HepG2 (cell line): ENCODE measurements around the gene NKX1-2. TPM values are rescaled to one million over a fixed set of nuclear protein-coding genes. Genes with fewer than 3 reads are reported as not detected.

Experiments
- ATAC-seq: fragments of 200-7000 bp; cut with Tn5 transposase; 3 replicates; pipeline ENCODE4 v1.9.1; 2020; ENCODE audit warnings: mild to moderate bottlenecking, moderate library complexity
- BruUV-seq: library from RNA; stranded (reverse); fragments of 400-500 nt; replicated peaks from 2 replicates; lab custom pipeline; 2021; lab: Mats Ljungman, UMichigan
- CTCF ChIA-PET: fragments of 300-600 bp; formaldehyde crosslinking; extraction: SDS; loops from one replicate; lab custom pipeline; 2021; ENCODE audit warnings: low total read pairs, inconsistent platforms, low intra/inter-chr PET ratio; lab: Yijun Ruan, JAX
- POLR2A ChIA-PET: fragments of 350-600 bp; sonication (Branson Sonifier 250); formaldehyde crosslinking; loops from one replicate; lab custom pipeline; 2020; ENCODE audit warnings: antibody characterized with exemption, inconsistent platforms; lab: Yijun Ruan, JAX
- DNase-seq: peaks from one replicate; pipeline ENCODE4 v3.0.0-alpha.2; 2015; ENCODE audit warnings: low spot score
- FAIRE-seq: peaks from 3 replicates; lab custom pipeline; 2011; peaks lifted over from hg19 to GRCh38; lab: Jason Lieb, UNC
- H2AFZ ChIP-seq: one replicate; pipeline ENCODE4 v1.6.1; 2011; ENCODE audit warnings: low read length, inconsistent platforms
- H3K27ac ChIP-seq: fragments of 300-600 bp; 3 replicates; pipeline ENCODE4 v1.8.0; 2011; ENCODE audit warnings: mixed run types, mild to moderate bottlenecking, mixed read lengths, low read length, inconsistent platforms; ENCODE audit not compliant: insufficient read depth; ENCODE audit errors: extremely low read length
- H3K27me3 ChIP-seq, 2 experiments: fragments of 200-600 bp in 1 of 2; 2 replicates in 1 of 2; 3 replicates in 1 of 2; pipeline versions ENCODE4 v1.6.0 to v1.8.0; 2011; ENCODE audit warnings: low read length in 2 of 2, mild to moderate bottlenecking in 2 of 2, moderate library complexity in 2 of 2, inconsistent platforms in 1 of 2; ENCODE audit not compliant: insufficient read depth in 2 of 2, control insufficient read depth in 1 of 2
- H3K36me3 ChIP-seq, 2 experiments: fragments of 200-600 bp in 1 of 2; replicated peaks in 1 of 2; 2 replicates in 1 of 2; 3 replicates in 1 of 2; pipeline versions ENCODE4 v1.5.1 to v1.8.0; 2011; ENCODE audit warnings: low read length in 2 of 2, inconsistent platforms in 1 of 2; ENCODE audit not compliant: insufficient read depth in 2 of 2, control insufficient read depth in 1 of 2
- H3K4me1 ChIP-seq: 2 replicates; pipeline ENCODE4 v1.5.1; 2012; ENCODE audit warnings: low read length, inconsistent platforms; ENCODE audit not compliant: insufficient read depth
- H3K4me2 ChIP-seq: 2 replicates; pipeline ENCODE4 v1.6.0; 2011; ENCODE audit warnings: low read depth, low read length, inconsistent platforms
- H3K4me3 ChIP-seq, 3 experiments: fragments of 200-600 bp in 1 of 3; sonication (generic), shearing (Covaris generic) in 1 of 3; replicated peaks in 1 of 3; 2 replicates each; pipeline ENCODE4 v1.5.1; 2011 to 2016; ENCODE audit warnings: low read length in 3 of 3, inconsistent platforms in 2 of 3, low read depth in 2 of 3, mild to moderate bottlenecking in 2 of 3, control low read depth in 1 of 3, mixed read lengths in 1 of 3; ENCODE audit not compliant: insufficient read depth in 1 of 3
- H3K79me2 ChIP-seq: one replicate; pipeline ENCODE4 v1.6.1; 2011; ENCODE audit warnings: low read length, inconsistent platforms; ENCODE audit not compliant: insufficient read depth
- H3K9ac ChIP-seq: 2 replicates; pipeline ENCODE4 v1.6.0; 2011; ENCODE audit warnings: mild to moderate bottlenecking, low read depth, low read length, inconsistent platforms; ENCODE audit not compliant: insufficient read depth
- H3K9me3 ChIP-seq: 2 replicates; pipeline ENCODE4 v1.5.1; 2012; ENCODE audit warnings: mild to moderate bottlenecking, low read length
- H4K20me1 ChIP-seq: 2 replicates; pipeline ENCODE4 v1.6.0; 2011; ENCODE audit warnings: inconsistent platforms, mild to moderate bottlenecking, low read length, moderate library complexity; ENCODE audit not compliant: insufficient read depth
- EEA1 ChIP-seq: sonication (generic); formaldehyde crosslinking; IDR thresholded peaks from 2 replicates; pipeline ENCODE4 v1.5.1; 2020; ENCODE audit warnings: mild to moderate bottlenecking, missing genetic modification reagents, borderline replicate concordance
- NR2F2 ChIP-seq: IDR thresholded peaks from 2 replicates; pipeline ENCODE4 v1.6.1; 2012; ENCODE audit warnings: low read depth, inconsistent platforms, borderline replicate concordance
- POLR2AphosphoS2 ChIP-seq: IDR thresholded peaks from 2 replicates; pipeline ENCODE4 v1.6.1; 2011; ENCODE audit warnings: low read depth, low read length, improper control_type of control experiment
- REXO4 ChIP-seq: sonication (generic); formaldehyde crosslinking; IDR thresholded peaks from 2 replicates; pipeline ENCODE4 v1.8.0; 2022; ENCODE audit warnings: missing genetic modification reagents, mild to moderate bottlenecking, borderline replicate concordance
- TAF15 ChIP-seq: fragments of 200-400 bp; formaldehyde crosslinking; IDR thresholded peaks from one replicate; pipeline ENCODE4 v1.6.1; 2018; ENCODE audit warnings: mild to moderate bottlenecking, low read depth, low read length; ENCODE audit not compliant: poor library complexity, severe bottlenecking
- ZNF282 ChIP-seq: fragments of 450-650 bp; IDR thresholded peaks from 2 replicates; pipeline ENCODE4 v1.6.1; 2018; ENCODE audit not compliant: partially characterized antibody
- WGBS: methylation state at CpG from one replicate; pipeline ENCODE4 v1.1.6; 2017; ENCODE audit warnings: low lambda C conversion rate; 5-methylcytosine and 5-hydroxymethylcytosine counted together
- in situ Hi-C: cut with HindIII; loops from 2 replicates; pipeline ENCODE4 v1.10.0; 2017; ENCODE audit warnings: low pct_unique_long_range_greater_than_20kb; ENCODE audit not compliant: extremely low pct_ligation_motif_present
- intact Hi-C: fragments of 100-400 bp; cut with micrococcal nuclease; formaldehyde crosslinking; loops from one replicate; pipeline ENCODE4 v1.10.0; 2022; ENCODE audit not compliant: unreplicated experiment
- polyA plus RNA-seq, 8 experiments: library from polyadenylated mRNA; depleted of rRNA in 3 of 8; stranded (reverse) in 7 of 8; unstranded in 1 of 8; fragments of >200 nt; fragmentation: Illumina TruSeq in 4 of 8; extraction: Trizol in 4 of 8; gene quantifications; 2 replicates each; pipeline versions ENCODE4 v1.2.1 to v1.2.3, GENCODE V29; 2011 to 2016; ENCODE audit warnings: low read depth in 4 of 8, missing spikeins in 1 of 8, mixed read lengths in 1 of 8; ENCODE audit not compliant: insufficient read depth in 1 of 8
- total RNA-seq, 5 experiments: library from RNA; depleted of rRNA; stranded (reverse); fragments of >200 nt; fragmentation: Illumina TruSeq; extraction: Trizol; gene quantifications; 2 replicates each; pipeline ENCODE4 v1.2.3, GENCODE V29; 2016; ENCODE audit warnings: low read depth in 1 of 5
- TF ChIP-seq, protein P1 (sequence below): sonication (generic); formaldehyde crosslinking; IDR thresholded peaks from 2 replicates; pipeline ENCODE4 v1.5.0; 2020; ENCODE audit warnings: mild to moderate bottlenecking, missing genetic modification reagents, borderline replicate concordance
- TF ChIP-seq, protein P2 (sequence below): sonication (generic); formaldehyde crosslinking; IDR thresholded peaks from 2 replicates; pipeline ENCODE4 v1.5.0; 2020; ENCODE audit warnings: mild to moderate bottlenecking, missing genetic modification reagents
- TF ChIP-seq, protein P3 (sequence below): IDR thresholded peaks from 2 replicates; pipeline ENCODE4 v1.6.1; 2016; ENCODE audit warnings: control low read depth

NKX1-2 gene
- total and polyA plus RNA-seq, 2 of the 13 experiments (the other 11 are each of a cell fraction or from before 2014, with no cell fraction given), result not detected

DNA sequence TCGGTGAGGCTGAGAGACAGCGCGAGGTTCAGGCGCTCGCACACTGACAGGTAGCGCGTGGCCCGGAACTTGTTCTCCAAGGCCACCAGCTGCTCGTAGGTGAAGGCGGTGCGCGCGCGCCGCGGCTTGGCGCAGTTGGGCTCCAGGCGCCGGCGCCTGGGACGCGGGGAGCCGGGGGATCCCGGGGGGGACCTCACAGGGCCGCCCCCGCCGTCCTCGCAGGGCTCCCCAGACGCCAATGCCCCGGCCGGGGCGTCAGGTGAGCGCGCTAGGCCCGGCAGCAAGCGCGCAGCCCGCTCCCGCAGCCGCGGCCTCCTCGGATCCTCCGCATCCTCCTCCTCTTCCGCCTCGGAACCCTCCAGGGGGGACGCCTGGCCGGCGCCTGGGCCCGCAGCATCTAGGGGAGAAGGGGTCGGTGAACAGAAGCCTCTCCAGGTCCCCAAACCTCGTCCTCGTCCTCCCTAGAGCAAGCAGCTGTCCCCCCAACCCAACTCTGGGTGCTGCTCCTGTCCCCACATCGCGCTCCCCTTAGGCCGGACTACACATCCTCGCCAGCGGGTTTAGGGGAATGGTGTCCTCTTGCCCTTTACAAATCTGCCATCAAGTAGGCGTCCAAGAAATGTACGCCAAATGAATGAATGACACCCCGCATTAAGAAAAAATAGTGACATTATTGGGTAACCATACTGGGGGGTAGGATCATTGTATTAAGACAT is 1.9 kb downstream of the NKX1-2 start (continued):
- TF ChIP-seq, protein P1, sequence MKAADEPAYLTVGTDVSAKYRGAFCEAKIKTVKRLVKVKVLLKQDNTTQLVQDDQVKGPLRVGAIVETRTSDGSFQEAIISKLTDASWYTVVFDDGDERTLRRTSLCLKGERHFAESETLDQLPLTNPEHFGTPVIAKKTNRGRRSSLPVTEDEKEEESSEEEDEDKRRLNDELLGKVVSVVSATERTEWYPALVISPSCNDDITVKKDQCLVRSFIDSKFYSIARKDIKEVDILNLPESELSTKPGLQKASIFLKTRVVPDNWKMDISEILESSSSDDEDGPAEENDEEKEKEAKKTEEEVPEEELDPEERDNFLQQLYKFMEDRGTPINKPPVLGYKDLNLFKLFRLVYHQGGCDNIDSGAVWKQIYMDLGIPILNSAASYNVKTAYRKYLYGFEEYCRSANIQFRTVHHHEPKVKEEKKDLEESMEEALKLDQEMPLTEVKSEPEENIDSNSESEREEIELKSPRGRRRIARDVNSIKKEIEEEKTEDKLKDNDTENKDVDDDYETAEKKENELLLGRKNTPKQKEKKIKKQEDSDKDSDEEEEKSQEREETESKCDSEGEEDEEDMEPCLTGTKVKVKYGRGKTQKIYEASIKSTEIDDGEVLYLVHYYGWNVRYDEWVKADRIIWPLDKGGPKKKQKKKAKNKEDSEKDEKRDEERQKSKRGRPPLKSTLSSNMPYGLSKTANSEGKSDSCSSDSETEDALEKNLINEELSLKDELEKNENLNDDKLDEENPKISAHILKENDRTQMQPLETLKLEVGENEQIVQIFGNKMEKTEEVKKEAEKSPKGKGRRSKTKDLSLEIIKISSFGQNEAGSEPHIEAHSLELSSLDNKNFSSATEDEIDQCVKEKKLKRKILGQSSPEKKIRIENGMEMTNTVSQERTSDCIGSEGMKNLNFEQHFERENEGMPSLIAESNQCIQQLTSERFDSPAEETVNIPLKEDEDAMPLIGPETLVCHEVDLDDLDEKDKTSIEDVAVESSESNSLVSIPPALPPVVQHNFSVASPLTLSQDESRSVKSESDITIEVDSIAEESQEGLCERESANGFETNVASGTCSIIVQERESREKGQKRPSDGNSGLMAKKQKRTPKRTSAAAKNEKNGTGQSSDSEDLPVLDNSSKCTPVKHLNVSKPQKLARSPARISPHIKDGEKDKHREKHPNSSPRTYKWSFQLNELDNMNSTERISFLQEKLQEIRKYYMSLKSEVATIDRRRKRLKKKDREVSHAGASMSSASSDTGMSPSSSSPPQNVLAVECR (CRISPR knock-in tag), result peak; percentile 27; the same call in 1 of the 2 replicates
- TF ChIP-seq POLR2AphosphoS2, result no peak
- TF ChIP-seq NR2F2, result no peak

DNA sequence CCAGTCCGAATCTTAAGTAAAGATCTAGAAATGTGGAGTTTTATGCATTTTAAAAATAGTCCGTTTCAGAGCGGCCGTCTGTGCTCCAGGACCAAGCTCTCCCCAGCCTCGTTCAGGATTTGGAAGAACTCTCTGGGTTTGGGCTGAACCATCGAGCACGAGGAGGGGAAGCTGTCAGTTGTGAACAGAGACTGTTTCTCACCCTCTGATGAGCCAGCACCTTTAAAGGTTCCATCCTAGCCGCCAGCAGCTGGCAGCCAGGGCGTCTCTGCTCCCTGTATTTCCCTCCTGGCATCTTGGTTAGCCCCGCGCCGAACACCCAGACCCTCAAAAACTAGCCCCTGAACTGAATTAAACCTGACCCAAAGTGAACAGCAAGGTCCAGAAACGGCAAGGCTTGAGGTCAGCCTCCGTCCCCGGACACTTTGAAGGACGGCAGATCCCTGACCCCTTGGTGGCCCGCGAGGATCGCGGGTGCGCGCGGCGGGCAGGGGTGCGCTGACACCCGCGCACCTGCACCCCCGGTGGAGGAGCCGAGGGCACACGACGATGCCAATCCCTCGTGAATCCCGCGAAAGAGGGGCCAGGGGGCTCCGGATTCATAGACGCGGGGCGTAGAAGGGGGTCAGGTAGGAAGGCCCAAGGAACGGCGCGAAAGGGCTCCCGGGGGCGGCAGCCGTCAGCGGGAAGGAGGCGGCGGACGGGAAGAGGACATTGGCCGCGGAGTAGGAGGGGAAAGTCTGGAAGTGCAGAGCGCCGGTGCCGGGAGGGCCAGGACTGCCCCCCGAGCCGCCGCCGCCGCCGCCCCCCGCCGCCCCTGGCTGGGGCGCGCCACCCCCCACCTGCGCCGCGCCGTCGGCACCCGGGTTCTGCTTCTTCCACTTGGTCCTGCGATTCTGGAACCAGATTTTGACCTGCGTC is 2.7 kb downstream of the NKX1-2 start:
- BruUV-seq, result no TSS peak
- TF ChIP-seq, protein P2, sequence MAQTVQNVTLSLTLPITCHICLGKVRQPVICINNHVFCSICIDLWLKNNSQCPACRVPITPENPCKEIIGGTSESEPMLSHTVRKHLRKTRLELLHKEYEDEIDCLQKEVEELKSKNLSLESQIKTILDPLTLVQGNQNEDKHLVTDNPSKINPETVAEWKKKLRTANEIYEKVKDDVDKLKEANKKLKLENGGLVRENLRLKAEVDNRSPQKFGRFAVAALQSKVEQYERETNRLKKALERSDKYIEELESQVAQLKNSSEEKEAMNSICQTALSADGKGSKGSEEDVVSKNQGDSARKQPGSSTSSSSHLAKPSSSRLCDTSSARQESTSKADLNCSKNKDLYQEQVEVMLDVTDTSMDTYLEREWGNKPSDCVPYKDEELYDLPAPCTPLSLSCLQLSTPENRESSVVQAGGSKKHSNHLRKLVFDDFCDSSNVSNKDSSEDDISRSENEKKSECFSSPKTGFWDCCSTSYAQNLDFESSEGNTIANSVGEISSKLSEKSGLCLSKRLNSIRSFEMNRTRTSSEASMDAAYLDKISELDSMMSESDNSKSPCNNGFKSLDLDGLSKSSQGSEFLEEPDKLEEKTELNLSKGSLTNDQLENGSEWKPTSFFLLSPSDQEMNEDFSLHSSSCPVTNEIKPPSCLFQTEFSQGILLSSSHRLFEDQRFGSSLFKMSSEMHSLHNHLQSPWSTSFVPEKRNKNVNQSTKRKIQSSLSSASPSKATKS (CRISPR knock-in tag), result no peak
- TF ChIP-seq EEA1 (CRISPR knock-in tag) (no peak), TAF15 (no peak), ZNF282 (no peak), REXO4 (CRISPR knock-in tag) (no peak)
- TF ChIP-seq, protein P3, sequence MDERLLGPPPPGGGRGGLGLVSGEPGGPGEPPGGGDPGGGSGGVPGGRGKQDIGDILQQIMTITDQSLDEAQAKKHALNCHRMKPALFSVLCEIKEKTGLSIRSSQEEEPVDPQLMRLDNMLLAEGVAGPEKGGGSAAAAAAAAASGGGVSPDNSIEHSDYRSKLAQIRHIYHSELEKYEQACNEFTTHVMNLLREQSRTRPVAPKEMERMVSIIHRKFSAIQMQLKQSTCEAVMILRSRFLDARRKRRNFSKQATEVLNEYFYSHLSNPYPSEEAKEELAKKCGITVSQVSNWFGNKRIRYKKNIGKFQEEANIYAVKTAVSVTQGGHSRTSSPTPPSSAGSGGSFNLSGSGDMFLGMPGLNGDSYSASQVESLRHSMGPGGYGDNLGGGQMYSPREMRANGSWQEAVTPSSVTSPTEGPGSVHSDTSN (CRISPR knock-in tag), result no peak

More for the DNA sequence above, 2.7 kb downstream of the NKX1-2 start:
- Histone ChIP-seq H3K27ac (no peak overlapping the region), H3K79me2 (no peaks in the 10 kb centered on the region), H3K9ac (no peak overlapping the region), H3K4me1 (peaks cover 20% of the 10 kb centered on the region), H3K4me2 (peak overlapping the region; percentile 55), H4K20me1 (no peaks in the 10 kb centered on the region), H2AFZ (no peak overlapping the region), H3K4me3 (peak overlapping the region in 1 of 3 experiments; percentile 46; a peak in 1 of 6 replicates), H3K27me3 (peaks cover 13 to 62% of the 10 kb centered on the region in 2 experiments), H3K9me3 (no peaks in the 10 kb centered on the region), H3K36me3 (no peaks in the 10 kb centered on the region)
- in situ Hi-C loops (no loop called here), intact Hi-C loops (no loop called here)
- CTCF ChIA-PET, result no interaction called here
- POLR2A ChIA-PET, result no interaction called here
- WGBS, result 57% methylated on average over 45 of the region's 71 CpGs
- DNase-seq, result no peak
- FAIRE-seq, result no peak
- no peak for ATAC-seq
